ENCODE results near the gene DSCAML1.

The DSCAML1 gene

GRCh38 chr11:117820516-117820915 is 23.5 kb upstream of the DSCAML1 start:
- TF ChIP-seq CTCF (IDR thresholded peaks at IDR 0.05; ENCODE audit: low read depth, low read length): no peak
- DNase-seq (ENCODE audit: extremely low read depth, low read depth): no peak

DNA sequence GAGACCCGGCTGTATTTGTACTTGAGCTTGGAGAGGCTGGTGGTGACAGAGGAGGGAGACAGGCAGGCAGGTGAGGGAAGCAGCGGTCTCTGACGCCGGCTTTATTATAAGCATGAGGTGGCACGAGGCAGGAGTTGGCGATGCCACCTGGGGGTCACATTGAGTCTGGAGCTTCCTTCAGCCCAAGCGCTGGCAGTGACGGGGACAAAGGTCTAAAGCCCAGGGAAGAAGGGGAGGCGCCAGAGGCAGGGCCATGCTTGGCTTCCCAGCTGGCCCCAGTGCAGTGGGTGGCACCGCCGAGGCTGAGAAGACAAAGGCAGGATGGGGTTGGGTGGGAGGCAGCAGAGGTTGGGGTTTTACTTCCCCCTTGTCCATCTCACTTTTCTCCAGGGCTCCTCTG is 23.1 kb upstream of the DSCAML1 start:
- TF ChIP-seq CTCF (IDR thresholded peaks at IDR 0.05; ENCODE audit: low read depth, low read length): no peak
- no peak for DNase-seq (ENCODE audit: extremely low read depth, low read depth)

DNA sequence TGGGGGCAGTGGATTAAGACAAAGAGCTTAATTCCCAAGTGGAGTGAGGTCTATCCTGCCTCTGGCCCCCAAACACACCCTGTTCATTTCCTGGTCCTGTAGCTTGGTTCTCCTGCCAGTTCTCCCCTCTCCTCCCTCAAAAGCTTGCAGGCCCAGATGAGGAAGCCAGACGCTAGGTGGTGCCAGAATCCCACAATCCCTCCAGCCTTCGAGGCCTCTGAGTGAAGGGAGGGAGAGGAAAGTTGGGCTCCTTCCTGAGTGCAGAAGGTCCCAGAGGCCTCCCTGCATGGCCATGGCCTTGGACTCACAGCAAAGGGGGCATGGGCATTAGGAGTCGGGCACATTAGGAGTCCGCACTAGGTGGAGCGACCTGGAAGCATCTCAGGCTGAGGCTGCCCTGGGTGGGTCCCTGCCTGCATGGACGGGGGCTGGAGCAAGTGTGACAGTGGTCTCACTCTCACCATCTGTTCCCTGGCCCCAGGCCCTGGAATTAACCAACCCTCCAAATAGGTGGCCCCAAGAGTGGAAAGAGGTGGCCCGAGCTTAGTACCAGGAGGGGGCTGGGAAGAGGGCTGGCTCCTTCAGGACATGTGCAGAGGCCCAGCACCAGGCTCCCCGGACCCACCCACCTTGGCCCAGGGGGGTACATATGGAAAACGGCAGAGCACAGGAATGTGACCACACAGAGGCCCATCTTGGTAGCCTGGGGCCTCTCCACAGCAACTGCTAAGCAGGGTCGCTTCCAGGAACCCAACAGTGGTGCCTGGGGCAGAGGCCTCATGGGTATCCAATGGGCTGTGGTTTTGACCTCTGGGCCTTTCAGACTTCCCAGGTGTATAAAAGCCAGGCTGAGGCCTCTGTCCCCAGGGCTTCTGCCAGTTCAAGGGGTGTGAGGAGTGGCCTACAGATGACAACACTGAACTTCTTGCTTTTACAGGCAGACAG is 22.4 kb upstream of the DSCAML1 start:
- DNase-seq (ENCODE audit: extremely low read depth, low read depth): no peak
- TF ChIP-seq CTCF (IDR thresholded peaks at IDR 0.05; ENCODE audit: low read depth, low read length): peak; percentile 52

GRCh38 chr11:117818041-117818873 is 21.2 kb upstream of the DSCAML1 start:
- TF ChIP-seq CTCF (IDR thresholded peaks at IDR 0.05; ENCODE audit: low read depth, low read length): no peak
- DNase-seq (ENCODE audit: extremely low read depth, low read depth): no peak

- peak; percentile 40 for DNase-seq (ENCODE audit: extremely low read depth, low read depth)
- TF ChIP-seq CTCF (IDR thresholded peaks at IDR 0.05; ENCODE audit: low read depth, low read length): no peak; the same call in none of the 2 replicates
Measured at GRCh38 chr11:117817368-117818040, 20.5 kb upstream of the DSCAML1 start.

- no peak for TF ChIP-seq CTCF (IDR thresholded peaks at IDR 0.05; ENCODE audit: low read depth, low read length)
- no peak for DNase-seq (ENCODE audit: extremely low read depth, low read depth)
Measured at GRCh38 chr11:117816846-117817367, 19.9 kb upstream of the DSCAML1 start.
